GM08714 (cell line): Measurements from ENCODE around the gene DLGAP1.

Experiments
- H3K4me3 ChIP-seq: fragments of 200-500 bp; sonication (Bioruptor generic); 2 replicates; pipeline ENCODE4 v1.5.1; 2014; ENCODE audit warnings: mild to moderate bottlenecking, low read length, inconsistent platforms
- ZNF274 ChIP-seq: IDR thresholded peaks from 2 replicates; pipeline ENCODE4 v1.6.1; 2012; ENCODE audit warnings: mild to moderate bottlenecking, low read depth, low read length

The DLGAP1 gene

GRCh38 chr18:3541549-3542386 lies 913.3 kb downstream of the DLGAP1 start:
- no peak for TF ChIP-seq ZNF274
- no peak overlapping the region for H3K4me3 ChIP-seq

DNA sequence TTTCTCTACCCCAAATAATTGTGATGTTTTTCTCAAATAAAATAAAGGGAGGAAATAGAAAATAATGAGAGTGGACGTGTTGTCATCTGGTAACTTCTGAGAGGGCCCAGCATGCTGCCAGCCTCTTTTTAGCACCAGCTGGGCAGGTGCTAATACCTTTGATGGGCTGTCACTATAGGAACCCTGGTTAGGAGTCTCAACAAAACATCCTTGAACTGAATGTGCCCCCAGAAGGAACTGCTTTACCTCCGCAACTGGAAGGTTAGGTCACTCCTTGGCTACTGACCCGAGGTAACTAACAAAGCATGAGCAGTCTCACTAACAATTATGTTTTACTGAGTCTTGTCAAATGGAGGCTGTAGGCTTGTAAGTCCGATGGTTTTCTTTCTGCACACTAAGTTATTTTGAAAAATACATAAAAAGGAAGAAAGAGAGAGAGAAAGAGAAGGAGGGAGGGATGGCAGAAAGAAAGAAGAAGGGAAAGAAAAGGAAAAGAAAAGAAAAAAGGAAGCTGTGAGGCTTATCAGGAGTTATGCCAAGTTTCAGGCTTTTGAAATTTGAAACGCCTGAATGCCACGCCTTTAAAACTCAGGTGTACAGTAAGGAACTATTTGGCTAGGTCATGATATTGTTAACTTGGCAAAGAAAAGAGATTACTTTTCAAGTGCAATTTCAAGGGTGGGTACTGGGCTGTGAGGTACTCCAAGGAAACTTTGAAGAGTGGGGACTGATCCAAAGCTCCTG lies 914.1 kb downstream of the DLGAP1 start:
- TF ChIP-seq ZNF274, result no peak
- no peak overlapping the region for H3K4me3 ChIP-seq

DNA sequence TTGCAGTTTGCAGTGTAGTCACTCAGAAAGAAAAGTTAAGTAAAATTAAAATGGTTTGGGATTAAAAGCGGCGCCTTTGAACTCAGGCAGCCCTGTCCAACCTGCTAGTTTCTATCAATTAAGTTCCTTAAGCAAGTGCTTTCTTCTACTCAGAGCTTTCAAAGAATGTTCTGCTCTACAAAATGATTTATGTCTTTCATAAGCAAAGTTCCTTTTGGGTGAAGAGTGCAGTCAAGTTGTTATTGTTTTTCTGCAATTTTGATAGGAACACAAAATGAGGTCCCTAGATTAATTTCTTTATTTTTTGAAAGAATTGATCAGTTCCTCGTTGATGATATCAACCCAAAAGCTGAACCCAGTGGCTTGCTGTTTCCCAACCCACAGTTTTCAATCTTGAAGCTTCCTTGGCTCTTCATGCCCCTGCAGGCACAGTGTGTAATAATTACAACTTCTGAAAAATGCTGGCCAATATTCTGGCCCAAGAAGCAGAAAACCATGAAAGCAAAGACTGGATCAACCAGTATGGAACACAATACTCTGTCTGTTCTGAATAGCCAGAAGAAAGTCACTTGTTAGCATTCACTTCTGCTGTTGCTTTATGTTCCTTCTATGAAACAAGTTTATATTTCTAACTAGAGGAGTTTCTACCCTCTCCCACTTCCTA lies 916.0 kb downstream of the DLGAP1 start:
- no peak for TF ChIP-seq ZNF274

DNA sequence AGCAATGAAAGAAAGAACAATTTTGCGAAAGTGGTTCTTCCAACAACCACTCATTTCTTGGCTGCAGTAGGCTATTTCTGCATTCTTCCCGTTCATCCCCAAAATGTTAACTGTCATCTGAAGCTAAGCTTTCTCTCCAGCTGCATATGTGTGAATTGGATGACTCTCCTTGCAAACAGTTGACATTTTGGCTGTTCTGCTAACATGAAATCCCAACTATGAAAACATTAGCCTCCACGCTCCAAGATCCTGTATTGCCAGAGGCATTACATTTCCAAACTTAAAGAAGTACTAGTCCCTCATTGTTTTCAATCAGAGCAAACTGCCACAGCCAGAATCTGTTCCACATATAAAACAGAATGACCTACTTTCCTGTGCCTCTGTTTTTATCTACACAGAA lies 916.7 kb downstream of the DLGAP1 start:
- H3K4me3 ChIP-seq, result no peak overlapping the region
- no peak for TF ChIP-seq ZNF274

More for the DNA sequence above, 916.0 kb downstream of the DLGAP1 start:
- H3K4me3 ChIP-seq, result no peak overlapping the region

GRCh38 chr18:3530807-3531206 lies 924.3 kb downstream of the DLGAP1 start:
- no peak for TF ChIP-seq ZNF274
- H3K4me3 ChIP-seq, result no peak overlapping the region

- H3K4me3 ChIP-seq, result no peak overlapping the region
- no peak for TF ChIP-seq ZNF274
Measured at GRCh38 chr18:3529601-3530000, 925.5 kb downstream of the DLGAP1 start.

DNA sequence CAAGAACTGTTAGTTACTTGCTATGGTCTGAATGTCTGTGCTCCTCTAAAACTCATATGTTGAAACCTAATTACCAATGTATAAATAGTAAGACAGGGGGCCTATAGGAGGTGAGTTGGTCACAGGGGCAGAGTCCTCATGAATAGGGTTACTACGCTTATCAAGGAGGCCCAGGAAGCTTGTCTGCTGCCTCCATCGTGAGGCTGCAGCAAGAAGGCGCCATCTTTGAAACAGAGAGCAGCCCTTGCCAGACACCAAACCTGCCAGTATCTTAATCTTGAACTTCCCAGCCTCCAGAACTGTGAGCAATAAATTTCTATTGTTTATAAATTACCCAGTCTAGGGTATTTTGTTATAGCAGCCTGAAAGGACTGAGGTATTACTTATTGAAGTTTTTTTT lies 926.0 kb downstream of the DLGAP1 start:
- H3K4me3 ChIP-seq, result no peak overlapping the region
- TF ChIP-seq ZNF274, result no peak

GRCh38 chr18:3528231-3528630 lies 926.9 kb downstream of the DLGAP1 start:
- no peak for TF ChIP-seq ZNF274
- no peak overlapping the region for H3K4me3 ChIP-seq

DNA sequence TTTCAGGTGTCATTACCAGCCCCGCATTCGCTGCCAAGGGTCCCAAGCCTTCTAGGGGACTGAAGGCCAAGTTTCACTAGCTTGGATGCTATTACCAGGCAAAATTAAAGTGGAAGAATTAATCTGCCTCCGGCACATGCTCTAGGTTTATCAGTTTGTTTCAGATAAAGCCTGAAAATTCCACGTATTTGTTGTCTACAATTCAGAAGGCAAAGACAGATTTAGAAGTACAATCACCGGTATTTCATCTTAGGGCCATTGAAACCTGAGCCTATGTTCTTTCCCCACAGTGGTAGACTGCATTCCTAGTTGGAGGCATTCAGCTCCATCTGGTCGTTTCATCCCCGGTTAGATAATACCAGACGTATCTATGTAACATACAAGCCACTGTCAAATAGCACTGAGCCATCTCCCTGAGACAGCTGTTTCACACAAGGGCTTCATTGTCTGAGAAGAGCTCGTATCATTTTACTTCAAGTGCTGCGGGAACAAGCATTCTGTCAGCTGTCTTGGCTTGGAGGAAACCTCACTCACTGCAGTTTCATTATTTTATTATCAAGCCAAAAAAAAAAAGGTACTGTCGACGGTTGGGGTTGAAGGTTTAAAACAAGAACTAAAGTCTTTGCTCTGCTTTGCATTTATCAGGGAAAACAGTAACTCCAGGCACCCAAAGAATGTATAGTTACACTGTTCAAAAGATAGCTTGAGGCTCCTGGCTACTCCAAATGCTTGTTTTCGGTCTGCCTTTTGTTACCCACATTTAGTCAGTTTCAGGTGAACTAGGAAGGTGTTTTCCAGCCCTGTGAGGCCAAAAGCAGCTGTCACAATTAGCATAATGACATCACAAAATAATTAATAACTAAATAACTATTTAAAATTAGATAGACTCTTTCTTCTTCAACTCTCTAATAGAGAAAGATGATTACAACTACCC lies 928.4 kb downstream of the DLGAP1 start:
- TF ChIP-seq ZNF274, result no peak
- H3K4me3 ChIP-seq, result peak overlapping the region; percentile 33; the same call in 1 of the 2 replicates

- no peak for TF ChIP-seq ZNF274
Measured at GRCh38 chr18:3525870-3526420, 929.2 kb downstream of the DLGAP1 start.

DNA sequence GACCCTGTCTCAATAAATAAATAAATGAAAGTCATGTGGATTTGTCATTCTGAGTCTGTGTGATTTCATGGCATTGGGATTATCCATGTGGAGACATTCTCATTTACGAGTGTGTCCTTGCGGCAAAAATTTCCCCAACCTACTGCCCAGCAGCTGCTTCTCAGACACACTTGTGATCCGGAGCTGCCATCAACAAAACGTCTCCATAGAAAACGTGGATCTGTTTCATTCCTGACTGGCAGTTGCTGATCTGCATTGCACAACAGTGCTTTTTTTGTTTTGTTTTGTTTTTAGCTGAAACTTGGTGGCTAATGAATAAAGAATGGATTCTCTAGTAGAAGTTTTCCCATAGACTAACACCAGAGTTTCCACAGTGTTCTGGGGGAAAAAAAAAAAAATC lies 930.4 kb downstream of the DLGAP1 start:
- no peak overlapping the region for H3K4me3 ChIP-seq
- TF ChIP-seq ZNF274, result no peak

More at GRCh38 chr18:3525870-3526420, 929.2 kb downstream of the DLGAP1 start:
- H3K4me3 ChIP-seq, result no peak overlapping the region; the same call in 1 of the 2 replicates

DNA sequence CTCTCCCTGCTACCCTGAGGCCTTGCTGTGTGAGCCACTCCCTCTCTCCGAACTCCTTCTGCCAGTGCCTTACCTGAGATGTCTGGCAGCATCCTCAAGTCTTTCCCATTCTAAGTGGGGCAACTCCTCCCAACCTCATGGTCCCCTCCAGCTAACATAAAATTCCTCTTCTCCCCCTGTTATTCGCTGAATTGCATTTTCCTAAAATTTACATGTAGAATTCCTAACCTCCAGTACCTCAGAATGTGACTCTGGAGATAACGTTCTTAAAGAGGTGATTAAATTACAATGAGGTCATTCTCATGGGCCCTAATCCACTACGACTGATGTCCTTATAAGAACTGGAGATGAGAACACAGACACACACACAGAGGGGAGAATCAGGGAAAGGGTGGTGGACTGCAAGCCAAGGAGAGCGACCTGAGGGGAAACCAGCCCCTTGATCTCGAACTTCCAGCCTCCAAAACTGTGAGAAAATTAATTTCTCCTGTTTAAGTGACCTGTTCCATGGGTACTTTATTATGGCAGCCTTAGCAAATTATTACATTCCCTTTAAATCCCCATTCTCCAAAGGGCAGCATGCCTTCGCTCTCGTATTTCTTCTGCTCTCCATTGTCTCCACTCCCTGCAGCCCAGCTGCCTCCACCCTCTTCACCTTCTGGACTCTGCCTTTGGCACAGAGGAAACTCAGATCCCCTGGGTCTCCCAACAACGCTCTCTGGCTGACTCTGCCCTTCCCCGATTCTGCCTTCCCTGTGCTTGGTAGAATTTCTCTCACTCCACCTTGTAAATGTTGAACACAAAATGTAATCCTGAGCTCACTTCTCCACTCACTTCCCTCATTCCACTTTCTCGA lies 934.6 kb downstream of the DLGAP1 start:
- TF ChIP-seq ZNF274, result no peak
- no peak overlapping the region for H3K4me3 ChIP-seq
